Loucy (cell line): ENCODE measurements around the gene FAM124A.

Source experiments
- H2AFZ ChIP-seq: fragments of 200-600 bp; sonication (generic); 2 replicates; pipeline ENCODE4 v1.6.0; 2016; ENCODE audit warnings: antibody characterized with exemption, mild to moderate bottlenecking, low read length, moderate library complexity
- H3F3A ChIP-seq: fragments of 200-600 bp; 2 replicates; pipeline ENCODE4 v1.6.0; 2016; ENCODE audit warnings: antibody characterized with exemption, low read depth, mild to moderate bottlenecking
- H3K27me3 ChIP-seq: fragments of 200-600 bp; sonication (generic); 2 replicates; pipeline ENCODE4 v1.6.1; 2014; ENCODE audit warnings: low read length, mild to moderate bottlenecking; ENCODE audit not compliant: insufficient read depth, poor library complexity, severe bottlenecking
- H3K36me3 ChIP-seq: fragments of 200-600 bp; sonication (generic); 2 replicates; pipeline ENCODE4 v1.6.1; 2016; ENCODE audit warnings: low read length; ENCODE audit not compliant: insufficient read depth
- H3K4me1 ChIP-seq: fragments of 200-600 bp; sonication (generic); 2 replicates; pipeline ENCODE4 v1.5.1; 2014; ENCODE audit warnings: low read length, mild to moderate bottlenecking; ENCODE audit not compliant: insufficient read depth, poor library complexity, severe bottlenecking
- H3K4me2 ChIP-seq: fragments of 200-600 bp; sonication (generic); 2 replicates; pipeline ENCODE4 v1.6.0; 2014; ENCODE audit warnings: antibody characterized with exemption, low read length, low read depth, mild to moderate bottlenecking; ENCODE audit not compliant: poor library complexity, severe bottlenecking
- H3K4me3 ChIP-seq: fragments of 200-600 bp; sonication (generic); 2 replicates; pipeline ENCODE4 v1.5.1; 2014; ENCODE audit warnings: low read length, mild to moderate bottlenecking, mixed read lengths; ENCODE audit not compliant: poor library complexity, severe bottlenecking
- H3K79me2 ChIP-seq: fragments of 200-600 bp; sonication (generic); 2 replicates; pipeline ENCODE4 v1.6.1; 2014; ENCODE audit warnings: low read length; ENCODE audit not compliant: insufficient read depth
- H3K9ac ChIP-seq: fragments of 200-600 bp; sonication (generic); 2 replicates; pipeline ENCODE4 v1.6.0; 2014; ENCODE audit warnings: mild to moderate bottlenecking, low read depth, low read length, moderate library complexity; ENCODE audit not compliant: poor library complexity, severe bottlenecking
- H3K9me2 ChIP-seq: fragments of 200-600 bp; sonication (generic); replicated peaks from 2 replicates; pipeline ENCODE4 v1.6.1; 2016; ENCODE audit warnings: low read depth, low read length, mixed read lengths
- H3K9me3 ChIP-seq: fragments of 200-600 bp; sonication (generic); 2 replicates; pipeline ENCODE4 v1.6.1; 2014; ENCODE audit warnings: mild to moderate bottlenecking, antibody characterized with exemption, low read length, low read depth; ENCODE audit not compliant: insufficient read depth
- H4K20me1 ChIP-seq: fragments of 200-600 bp; sonication (generic); 2 replicates; pipeline ENCODE4 v1.6.0; 2014; ENCODE audit warnings: antibody characterized with exemption, low read length, mild to moderate bottlenecking; ENCODE audit not compliant: insufficient read depth, poor library complexity, severe bottlenecking
- CTCF ChIP-seq: fragments of 200-600 bp; sonication (generic); conservative IDR thresholded peaks from 2 replicates; pipeline ENCODE4 v1.5.1; 2014; ENCODE audit warnings: mild to moderate bottlenecking, antibody characterized with exemption, low read length
- EZH2phosphoT487 ChIP-seq: fragments of 200-600 bp; IDR thresholded peaks from 2 replicates; pipeline ENCODE4 v1.6.1; 2018; ENCODE audit warnings: antibody characterized with exemption, mild to moderate bottlenecking, moderate library complexity, borderline replicate concordance

FAM124A gene

GRCh38 chr13:51230477-51231105, 8.4 kb downstream of the FAM124A start:
- H4K20me1 ChIP-seq, result no peaks in the 10 kb centered on the region
- no peak overlapping the region for H2AFZ ChIP-seq
- H3K9me2 ChIP-seq, result no peaks in the 10 kb centered on the region
- H3K79me2 ChIP-seq, result no peaks in the 10 kb centered on the region
- H3K36me3 ChIP-seq, result no peaks in the 10 kb centered on the region
- H3K27me3 ChIP-seq, result peaks cover 29% of the 10 kb centered on the region
- H3K4me2 ChIP-seq, result no peak overlapping the region
- no peaks in the 10 kb centered on the region for H3K4me1 ChIP-seq
- TF ChIP-seq CTCF, result no peak
- no peak for TF ChIP-seq EZH2phosphoT487
- no peaks in the 10 kb centered on the region for H3F3A ChIP-seq
- H3K9ac ChIP-seq, result no peak overlapping the region
- H3K4me3 ChIP-seq, result no peak overlapping the region
- no peaks in the 10 kb centered on the region for H3K9me3 ChIP-seq

GRCh38 chr13:51231456-51231855, 9.3 kb downstream of the FAM124A start:
- Histone ChIP-seq H3K79me2 (no peaks in the 10 kb centered on the region), H3F3A (no peaks in the 10 kb centered on the region), H3K4me1 (no peaks in the 10 kb centered on the region), H3K9ac (no peak overlapping the region), H3K27me3 (peaks cover 24% of the 10 kb centered on the region), H3K9me3 (no peaks in the 10 kb centered on the region), H2AFZ (no peak overlapping the region), H3K4me2 (no peak overlapping the region), H4K20me1 (no peaks in the 10 kb centered on the region), H3K4me3 (no peak overlapping the region), H3K36me3 (no peaks in the 10 kb centered on the region), H3K9me2 (no peaks in the 10 kb centered on the region)
- TF ChIP-seq CTCF, result no peak
- no peak for TF ChIP-seq EZH2phosphoT487

GRCh38 chr13:51232328-51232727, 10.1 kb downstream of the FAM124A start:
- H3K4me3 ChIP-seq, result no peak overlapping the region
- no peaks in the 10 kb centered on the region for H3K36me3 ChIP-seq
- no peaks in the 10 kb centered on the region for H3K9me3 ChIP-seq
- H2AFZ ChIP-seq, result no peak overlapping the region
- H4K20me1 ChIP-seq, result no peaks in the 10 kb centered on the region
- H3K79me2 ChIP-seq, result no peaks in the 10 kb centered on the region
- TF ChIP-seq EZH2phosphoT487 (no peak), CTCF (no peak)
- no peaks in the 10 kb centered on the region for H3K9me2 ChIP-seq
- H3K4me1 ChIP-seq, result no peaks in the 10 kb centered on the region
- no peaks in the 10 kb centered on the region for H3F3A ChIP-seq
- H3K4me2 ChIP-seq, result no peak overlapping the region
- peaks cover 15% of the 10 kb centered on the region for H3K27me3 ChIP-seq
- no peak overlapping the region for H3K9ac ChIP-seq
